ENCODE measurements around the gene CPLX1. TPM values are rescaled to one million over a fixed set of nuclear protein-coding genes. Genes with fewer than 3 reads are reported as not detected.

CPLX1 gene
- total RNA-seq, 2 donors from 2014 or later = 2.5 to 5.1 TPM

DNA sequence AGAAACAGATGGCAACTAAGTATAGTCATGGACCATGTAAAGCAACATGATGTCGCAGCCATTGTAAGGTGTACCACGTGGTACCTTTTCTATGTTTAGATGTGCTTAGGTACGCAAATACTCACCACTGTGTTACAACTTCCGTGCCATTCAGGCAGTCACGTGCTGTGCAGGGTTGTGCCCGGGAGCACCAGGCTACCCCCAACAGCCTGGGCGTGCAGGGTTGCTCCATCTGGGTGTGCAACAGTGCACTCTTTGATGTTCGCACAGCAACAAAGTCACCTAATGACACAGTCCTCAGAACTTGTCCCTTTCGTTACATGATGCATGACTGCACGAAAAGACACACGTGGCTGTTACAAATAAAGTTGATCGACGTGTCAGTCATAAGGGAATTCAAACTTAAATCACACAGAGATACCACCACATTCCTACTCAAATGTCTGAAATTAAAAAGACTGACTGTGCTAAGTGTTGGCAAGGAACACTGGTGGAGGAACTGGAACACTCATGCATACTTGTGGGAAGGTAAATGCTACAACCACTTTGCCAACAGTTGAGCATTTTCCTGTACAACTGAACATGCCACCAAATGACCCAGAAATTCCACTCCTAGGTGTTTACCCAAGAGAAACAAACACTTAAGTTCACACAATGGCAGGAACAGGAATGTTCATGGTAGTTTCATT, 24.3 kb downstream of the CPLX1 start:
- intact Hi-C loops (cut with DNase I) = no loop called here
- no peak for DNase-seq (ENCODE audit: low spot score)

DNA sequence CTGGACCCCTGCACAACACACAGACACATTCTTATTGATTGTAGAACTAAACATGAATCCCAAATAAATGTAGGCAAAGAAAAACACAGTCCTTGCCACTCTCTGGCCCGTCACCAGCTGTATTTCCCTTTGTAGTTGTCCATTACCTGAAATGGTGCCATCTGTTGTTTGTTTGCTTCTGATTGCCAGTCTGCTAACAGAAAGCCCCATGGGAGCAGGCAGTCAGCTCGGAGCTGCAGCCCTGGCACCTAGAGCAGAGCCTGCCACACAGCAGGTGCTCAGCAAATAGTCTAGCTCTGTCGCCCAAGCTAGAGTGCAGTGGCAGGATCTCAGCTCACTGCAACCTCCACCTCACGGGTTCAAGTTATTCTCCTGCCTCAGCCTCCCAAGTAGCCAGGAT, 28.9 kb downstream of the CPLX1 start:
- intact Hi-C loops (cut with DNase I) = no loop called here
- DNase-seq (ENCODE audit: low spot score) = no peak

DNA sequence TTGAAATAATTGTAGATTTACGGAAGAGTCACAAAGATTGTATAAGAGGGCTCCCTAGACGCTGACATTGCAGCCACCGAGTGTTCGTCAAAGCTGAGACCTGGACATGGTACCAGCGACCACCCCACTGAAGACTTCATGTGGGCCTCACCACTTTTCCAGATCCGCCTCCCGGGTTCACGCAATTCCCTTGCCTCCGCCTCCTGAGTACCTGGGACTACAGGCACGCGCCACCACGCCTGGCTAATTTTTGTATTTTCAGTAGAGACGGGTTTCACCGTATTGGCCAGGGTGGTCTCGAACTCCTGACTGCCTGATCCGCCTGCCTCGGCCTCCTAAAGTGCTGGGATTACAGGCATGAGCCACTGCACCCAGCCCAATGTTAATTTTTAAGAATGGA, 29.7 kb downstream of the CPLX1 start:
- no peak for DNase-seq (ENCODE audit: low spot score)
- intact Hi-C loops (cut with DNase I) = no loop called here

- intact Hi-C loops (cut with DNase I) = loop anchor here in 1 of 2 donors (1.0 kb wide), 1 partner anchor 31 kb away; no protein-coding TSS in a partner anchor
- no peak for DNase-seq (ENCODE audit: low spot score)
Measured at GRCh38 chr4:795726-796119, 30.2 kb downstream of the CPLX1 start.

DNA sequence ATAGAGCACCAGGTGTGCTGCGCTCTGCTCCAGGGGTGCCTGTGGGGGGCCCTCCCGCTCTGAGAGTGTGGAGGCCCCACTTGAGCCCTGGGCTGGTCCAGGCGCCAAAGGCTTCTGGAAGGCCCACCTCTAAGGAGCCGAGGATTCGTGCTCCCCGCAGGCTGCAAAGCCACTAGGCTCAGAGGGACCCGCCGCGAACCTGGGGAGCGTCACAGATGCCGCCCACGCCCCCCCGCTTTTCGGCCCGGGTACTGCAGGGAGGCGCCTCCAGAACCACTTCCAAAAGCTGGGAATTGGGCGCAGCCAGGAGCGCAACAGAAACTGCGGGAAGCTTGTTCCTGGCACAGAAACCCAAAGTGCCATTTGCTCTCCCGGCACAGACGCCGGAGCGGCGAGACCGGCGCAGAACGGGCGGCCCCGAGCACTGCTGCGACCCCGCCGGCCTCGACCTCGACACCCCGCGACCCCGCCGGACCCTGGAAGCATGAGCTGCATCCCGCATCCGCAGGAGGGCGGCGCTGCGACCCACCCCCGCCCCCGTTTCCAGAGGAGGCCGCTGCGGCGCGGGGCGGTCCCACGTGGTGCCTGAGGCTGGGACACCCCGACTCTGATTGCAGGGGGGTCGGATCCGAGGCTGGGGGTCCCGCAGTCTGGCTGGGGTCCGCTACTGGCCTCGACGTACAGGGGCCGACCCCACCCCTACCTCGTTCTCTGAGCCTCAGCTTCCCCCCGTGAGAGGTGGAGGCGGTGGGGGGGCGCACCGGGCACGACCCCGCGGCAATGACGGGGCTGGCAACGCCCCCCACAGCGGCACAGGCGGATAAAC, 30.8 kb downstream of the CPLX1 start:
- intact Hi-C loops (cut with DNase I) = loop anchor here in 1 of 2 donors (1.0 kb wide), 1 partner anchor 31 kb away; no protein-coding TSS in a partner anchor
- no peak for DNase-seq (ENCODE audit: low spot score)

DNA sequence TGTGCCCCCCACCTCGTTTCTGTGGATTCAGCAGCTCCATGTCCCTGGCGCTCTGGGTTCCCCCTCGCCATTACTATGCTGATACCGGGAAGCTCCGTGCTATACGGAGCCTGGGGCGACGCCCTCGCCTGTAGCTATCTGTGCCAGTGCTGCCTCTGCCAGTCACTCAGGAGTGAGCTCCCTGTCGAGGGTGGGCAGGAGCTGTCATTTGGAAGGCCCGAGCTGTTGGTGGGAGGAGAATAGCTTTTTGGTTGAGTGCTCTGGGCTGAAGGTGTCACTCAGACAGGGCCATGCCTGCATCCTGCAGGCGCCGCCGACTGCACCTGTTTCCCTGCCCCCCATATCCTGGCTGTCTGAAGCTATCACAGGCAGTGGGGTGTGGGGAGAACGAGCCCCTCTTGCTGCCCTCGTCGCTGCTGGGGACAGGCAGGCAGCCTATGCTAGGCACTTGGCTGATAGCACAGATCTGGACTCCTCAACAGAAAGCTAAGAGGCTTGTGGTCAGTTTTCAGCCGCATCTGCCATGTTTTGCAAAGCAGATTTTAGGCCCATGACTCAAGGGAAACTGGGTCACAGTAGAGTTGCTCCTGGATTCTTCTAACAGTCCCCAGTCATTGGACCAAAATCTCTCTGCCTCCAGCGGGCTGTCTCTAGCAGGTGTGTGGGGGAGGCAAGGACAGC, 31.8 kb downstream of the CPLX1 start:
- DNase-seq (ENCODE audit: low spot score) = no peak
- intact Hi-C loops (cut with DNase I) = no loop called here

DNA sequence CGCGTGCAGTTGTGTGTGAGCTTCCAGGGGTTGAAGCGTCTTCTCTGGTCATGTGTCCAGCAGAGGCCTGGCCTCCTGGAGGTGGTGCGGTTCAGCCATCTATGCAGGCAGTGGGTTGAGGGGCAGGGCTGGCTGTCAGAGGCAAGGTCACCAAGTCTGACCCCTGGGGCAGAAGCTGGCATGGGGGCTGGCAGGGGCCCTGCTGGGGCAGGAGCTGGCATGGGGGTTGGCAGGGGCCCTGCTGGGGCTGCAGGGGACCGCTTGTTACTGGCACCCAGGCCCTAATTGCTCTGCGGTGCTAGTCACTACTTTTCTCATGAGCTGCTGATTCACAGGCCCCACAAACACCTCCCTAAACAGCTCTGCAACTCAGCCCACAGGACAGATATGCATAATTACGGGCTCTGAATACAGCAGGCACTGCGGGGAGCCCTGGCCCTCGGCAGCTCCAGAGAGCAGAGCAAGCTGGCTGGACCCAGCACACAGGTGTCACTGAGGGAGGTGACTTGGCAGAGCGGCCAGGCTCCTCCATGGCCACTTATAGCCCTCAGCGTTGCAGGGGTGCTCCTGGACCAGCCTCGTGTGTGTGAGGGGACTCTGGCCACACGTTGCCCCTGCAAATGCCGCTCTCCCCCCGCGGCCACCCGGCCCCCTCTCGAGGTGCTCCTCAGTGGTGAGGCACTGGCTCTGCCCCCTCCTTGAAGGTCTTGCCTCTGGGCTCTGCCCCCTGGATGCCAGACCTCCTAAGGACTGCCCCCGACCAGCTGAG, 32.7 kb downstream of the CPLX1 start:
- intact Hi-C loops (cut with DNase I) = no loop called here

GRCh38 chr4:792626-793092, 33.3 kb downstream of the CPLX1 start:
- intact Hi-C loops (cut with DNase I) = no loop called here
- DNase-seq (ENCODE audit: low spot score) = peak; percentile 62

More for the DNA sequence above, 32.7 kb downstream of the CPLX1 start:
- no peak for DNase-seq (ENCODE audit: low spot score)

GRCh38 chr4:791898-792625, 33.9 kb downstream of the CPLX1 start:
- peak; percentile 80 for DNase-seq (ENCODE audit: low spot score)
- intact Hi-C loops (cut with DNase I) = no loop called here

GRCh38 chr4:791252-791897, 34.6 kb downstream of the CPLX1 start:
- intact Hi-C loops (cut with DNase I) = no loop called here
- DNase-seq (ENCODE audit: low spot score) = peak; percentile 54

GRCh38 chr4:790466-790820, 35.5 kb downstream of the CPLX1 start:
- peak; percentile 79 for DNase-seq (ENCODE audit: low spot score)
- intact Hi-C loops (cut with DNase I) = no loop called here

DNA sequence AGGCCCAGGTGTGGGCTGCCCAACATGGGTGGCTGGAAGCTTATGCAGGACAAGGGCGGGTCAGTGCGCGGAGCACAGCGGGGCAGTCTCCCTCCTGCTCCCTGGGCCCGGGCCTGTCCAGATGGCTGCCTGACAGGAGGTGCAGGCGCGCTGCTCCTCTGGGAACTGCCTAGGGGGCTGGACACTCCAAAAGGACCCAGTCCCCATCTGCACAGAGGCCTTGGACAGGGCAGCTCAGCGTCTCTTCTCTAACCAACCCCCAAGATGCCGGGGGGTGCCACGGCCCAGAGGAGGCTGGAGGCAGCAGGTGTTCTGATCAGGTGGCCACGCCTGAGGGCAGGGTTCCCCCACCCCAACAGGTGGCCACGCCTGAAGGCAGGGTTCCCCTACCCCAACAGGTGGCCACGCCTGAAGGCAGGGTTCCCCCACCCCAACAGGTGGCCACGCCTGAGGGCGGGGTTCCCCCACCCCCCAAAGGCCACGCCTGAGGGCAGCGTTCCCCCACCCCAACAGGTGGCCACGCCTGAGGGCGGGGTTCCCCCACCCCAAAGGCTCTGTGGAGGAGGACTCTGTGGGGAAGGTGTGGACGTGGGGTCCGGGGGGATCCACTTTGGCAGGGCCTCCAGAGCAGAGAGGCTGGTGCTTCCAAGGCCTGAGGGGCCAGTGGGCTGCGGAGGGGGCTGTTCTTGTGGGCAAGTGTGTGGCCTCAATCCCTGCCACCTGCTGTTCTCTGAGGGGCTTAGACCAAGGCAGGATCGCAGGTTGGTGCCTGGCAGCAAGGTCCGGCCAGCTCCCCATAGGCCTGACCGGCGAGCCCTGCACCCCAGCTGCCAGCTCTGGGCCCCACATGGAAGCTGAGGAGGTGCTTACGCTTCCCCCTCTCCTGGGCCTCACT, 36.1 kb downstream of the CPLX1 start:
- intact Hi-C loops (cut with DNase I) = no loop called here
- peak; percentile 79 for DNase-seq (ENCODE audit: low spot score)

GRCh38 chr4:788636-789297, 37.2 kb downstream of the CPLX1 start:
- intact Hi-C loops (cut with DNase I) = no loop called here
- DNase-seq (ENCODE audit: low spot score) = peak; percentile 74

DNA sequence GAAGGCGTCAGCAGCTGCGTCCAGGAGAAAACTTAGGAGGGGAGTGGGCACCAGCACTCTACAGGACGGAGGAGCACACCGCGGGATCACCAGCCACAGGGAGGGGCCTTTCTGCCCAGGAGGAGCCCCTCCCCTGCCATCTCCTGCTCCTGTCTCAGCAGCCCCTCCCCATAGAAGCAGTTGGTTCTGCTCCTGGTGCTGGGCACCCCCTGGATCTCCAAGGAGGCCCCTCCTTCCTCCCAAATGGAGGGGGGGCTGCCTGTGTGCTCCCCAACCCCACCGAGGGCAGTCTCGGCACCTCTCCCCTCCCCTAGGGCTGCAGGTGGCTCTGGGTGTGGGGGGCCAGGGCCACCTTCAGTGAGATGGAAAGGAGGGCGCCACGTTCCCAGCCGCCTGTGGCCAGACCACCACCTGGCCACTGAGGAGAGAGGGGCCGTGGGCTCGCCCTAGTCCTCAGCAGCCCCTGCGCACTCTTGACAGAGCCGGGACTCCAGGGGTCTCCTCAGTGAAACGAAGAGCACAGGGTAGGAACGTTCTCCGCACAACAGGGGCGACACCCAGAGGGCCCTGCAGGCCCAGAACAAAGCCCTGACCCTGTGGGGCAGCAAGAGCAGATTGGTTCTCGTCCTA, 37.8 kb downstream of the CPLX1 start:
- intact Hi-C loops (cut with DNase I) = no loop called here
- DNase-seq (ENCODE audit: low spot score) = peak; percentile 61

DNA sequence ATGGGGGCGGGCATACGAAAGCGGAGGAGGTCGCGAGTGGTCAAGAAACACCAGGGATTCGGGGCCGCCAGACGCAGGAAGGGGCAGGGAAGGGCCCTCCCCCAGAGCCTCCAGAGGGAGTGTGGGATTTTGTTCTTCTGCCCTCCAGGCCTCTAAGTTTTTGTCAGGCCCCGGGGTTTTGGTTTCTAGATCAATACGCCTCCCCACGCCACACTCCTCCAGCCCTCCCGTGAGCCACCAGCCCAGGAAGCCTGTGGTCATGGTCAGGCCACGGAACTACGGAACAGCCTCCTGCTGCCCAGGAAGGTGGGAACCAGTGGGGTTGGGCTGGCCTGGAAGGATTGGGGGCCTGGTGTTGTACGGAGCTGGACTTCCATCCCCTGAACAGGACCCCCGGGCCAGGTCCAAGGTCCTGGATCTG, 38.4 kb downstream of the CPLX1 start:
- DNase-seq (ENCODE audit: low spot score) = peak; percentile 76
- intact Hi-C loops (cut with DNase I) = no loop called here

- DNase-seq (ENCODE audit: low spot score) = peak; percentile 84
- intact Hi-C loops (cut with DNase I) = no loop called here
Measured at GRCh38 chr4:786861-787300, 39.0 kb downstream of the CPLX1 start.

Measured in posterior vena cava (tissue), 2 donors.